Measurements from ENCODE around the gene CD74. TPM values are rescaled to one million over a fixed set of nuclear protein-coding genes. Genes with fewer than 3 reads are reported as not detected.
"Not testable (repeated sequence)": the region's sequence is repeated elsewhere in the genome, so short reads cannot be mapped to it uniquely, and the experiment has no call there.

The CD74 gene
- polyA plus RNA-seq (2013, experiment 1 of 2; ENCODE audit: insufficient read length) = 1.1 TPM
- 5.0 TPM for polyA plus RNA-seq (2013, experiment 2 of 2; ENCODE audit: insufficient read length)

DNA sequence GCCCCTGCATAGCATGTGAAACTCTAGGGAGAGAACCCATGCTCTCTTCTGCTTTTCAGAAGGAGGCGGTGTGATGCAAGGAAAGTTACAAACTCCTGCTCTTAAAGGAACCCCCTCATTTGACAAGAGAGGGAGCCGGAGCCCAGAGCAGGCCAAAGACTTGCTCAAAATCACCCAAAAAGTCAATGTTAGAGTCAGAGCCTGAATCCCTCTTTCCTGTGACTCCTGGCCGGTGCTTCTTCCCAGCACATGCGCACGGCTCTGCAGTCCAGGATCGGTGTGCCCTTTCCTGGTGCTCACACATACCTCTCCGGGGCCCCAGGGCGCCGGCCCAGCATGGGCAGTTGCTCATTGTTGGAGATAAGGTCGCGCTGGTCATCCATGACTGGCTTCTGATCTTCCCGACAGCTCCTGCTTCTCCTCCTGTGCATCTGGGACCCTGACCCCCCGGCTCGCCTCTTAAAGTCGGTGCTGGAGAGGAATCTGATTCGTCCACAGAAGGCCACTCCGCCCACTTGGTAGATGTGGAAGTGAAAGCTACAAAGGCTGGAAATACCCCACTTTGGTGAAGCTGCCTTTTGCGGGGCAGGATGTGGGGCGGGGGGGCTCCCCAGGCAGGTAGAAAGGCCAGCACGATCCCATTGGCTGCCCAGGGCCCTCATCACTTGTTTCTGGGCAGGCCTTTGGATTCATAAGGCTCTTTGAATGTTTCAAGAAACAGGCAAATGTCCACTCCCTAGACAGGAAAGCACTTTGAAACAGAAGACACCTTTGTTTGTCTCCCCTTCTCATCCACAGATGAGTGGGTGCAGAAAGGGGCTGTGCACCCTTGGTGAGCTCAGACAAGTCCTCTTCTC, at the start of gene CD74:
CD74 (minus strand) TSS at position 592 of the 857 bp plus-strand sequence; CDS start at position 431, 161 bp downstream.
- DNase-seq = no peak

DNA sequence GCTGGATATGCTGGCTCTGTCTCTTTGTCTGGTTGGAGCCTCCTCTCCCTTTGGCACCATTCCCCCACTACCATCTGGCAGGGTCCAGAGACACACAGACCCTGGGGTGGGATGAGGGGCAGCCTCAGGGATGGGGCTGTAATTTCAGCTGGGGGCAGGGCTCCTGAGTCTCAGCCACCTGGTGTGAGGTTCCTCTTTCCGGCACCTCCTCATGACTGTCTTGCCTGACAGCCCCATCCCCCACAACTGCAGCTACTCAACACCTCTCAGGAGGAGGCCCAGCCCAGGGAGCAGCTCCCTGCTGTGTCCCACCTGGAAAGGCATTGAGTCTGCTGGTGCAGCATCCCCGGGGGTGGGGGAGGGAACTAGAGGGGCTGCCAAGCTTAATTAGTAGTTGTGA, 48.5 kb upstream of the CD74 start:
- no peak for DNase-seq

DNA sequence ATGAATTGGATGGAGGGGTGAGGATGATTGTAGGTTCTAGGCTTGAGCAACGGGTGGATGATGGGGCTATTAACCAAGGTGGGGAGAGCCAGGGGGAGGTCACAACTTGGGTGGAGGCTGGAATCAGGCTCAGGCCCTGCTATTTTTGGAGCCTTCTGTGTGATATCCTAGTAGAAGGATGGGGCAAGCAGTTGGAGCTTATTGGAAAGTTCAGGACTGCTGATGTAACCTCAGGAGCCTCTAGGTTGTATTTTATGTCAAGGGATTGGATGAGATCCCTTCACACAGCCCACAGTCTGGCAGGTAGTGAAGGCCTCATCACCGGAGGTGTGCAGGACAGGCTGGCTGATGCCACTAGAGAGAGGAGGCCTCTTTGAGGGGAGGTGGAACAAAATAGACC, 48.1 kb upstream of the CD74 start:
- no peak for DNase-seq

DNA sequence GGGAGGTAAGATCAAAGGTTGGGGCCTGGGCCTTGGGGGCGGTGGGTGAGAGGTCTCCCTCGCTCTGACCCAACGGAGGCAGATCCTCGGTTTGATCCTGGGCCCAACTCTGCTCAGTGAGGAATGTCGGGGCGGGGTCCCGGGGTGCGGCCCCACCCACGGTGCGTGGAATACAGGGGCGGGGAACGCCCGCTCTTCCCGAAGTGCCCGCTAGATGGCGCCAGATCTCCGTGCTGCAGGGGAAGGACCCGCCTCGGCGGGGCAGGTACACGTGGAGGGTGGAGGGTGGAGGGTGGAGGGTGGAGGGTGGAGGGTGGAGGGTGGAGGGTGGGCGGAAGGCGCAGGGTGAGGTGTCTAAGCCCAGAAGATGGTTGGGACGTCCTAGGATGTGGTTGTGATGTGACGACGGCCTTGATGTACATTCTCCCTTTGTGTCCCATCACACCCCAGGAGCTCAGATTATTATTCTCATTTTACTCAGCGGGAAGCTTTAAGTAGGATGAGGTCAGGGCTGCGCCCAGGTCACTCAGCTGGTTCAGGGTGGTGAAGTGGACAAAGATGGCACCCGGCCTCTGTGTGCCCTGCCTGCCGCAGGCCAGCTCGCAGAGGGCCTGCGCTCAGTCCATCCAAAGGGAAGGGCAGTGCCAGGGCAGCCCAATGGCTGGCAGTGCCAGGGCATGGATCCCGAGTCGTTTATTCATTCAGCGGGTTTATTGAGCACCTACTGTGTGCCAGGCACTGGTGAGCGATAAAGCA, 46.3 kb upstream of the CD74 start:
- peak; percentile 77 for DNase-seq

DNA sequence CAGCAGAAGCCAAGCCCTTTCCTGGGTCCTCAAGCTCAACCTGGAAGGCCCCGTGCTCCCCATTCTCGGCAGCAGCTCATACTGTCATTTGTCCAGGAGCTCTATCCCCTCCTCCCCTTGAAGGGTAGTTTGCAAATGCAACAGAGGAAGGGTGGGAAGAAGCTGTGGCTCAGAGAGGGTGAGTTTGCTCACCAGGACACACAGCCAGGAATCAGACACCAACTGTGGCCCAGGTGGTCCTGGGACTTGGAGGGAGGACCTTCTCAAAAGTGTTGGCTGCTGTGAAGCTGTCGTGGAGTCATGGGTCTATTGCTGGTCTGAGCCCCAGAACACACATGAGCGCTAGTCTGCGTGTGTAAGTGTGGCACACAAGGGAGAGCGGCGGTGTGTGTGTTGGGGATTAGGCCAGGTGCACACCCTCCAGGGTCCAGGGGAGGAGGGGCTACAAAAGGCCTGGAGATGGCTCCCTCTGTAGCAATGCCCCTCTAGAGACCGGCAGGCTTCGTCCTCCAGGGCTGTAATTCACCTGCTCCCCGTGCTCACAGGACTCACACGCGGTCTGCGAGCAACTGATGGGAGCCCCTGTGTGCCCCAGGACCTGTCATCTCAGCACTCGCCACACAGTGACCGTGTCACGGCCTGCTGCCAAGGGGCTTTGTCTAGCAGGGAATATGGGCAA, 45.0 kb upstream of the CD74 start:
- no peak for DNase-seq

DNA sequence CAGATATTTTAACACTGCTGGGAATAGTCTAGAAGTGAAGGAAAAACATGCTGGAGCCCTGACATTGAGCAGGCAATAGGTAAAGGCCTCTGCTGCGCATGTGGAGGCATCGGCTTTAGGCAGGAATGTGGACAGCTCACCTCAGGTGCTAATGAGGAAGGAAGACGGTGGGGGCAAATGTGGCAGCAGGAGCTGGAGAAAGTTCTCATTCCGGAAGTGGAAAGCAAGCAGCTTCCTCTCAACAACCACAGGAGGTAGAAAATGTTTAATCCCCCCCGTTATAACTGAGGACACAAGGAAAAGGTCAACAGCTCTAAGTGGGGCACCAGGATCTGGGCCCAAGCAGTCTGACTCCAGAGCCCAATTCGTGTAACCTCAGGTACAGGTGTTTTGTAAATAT, 44.4 kb upstream of the CD74 start:
- DNase-seq = no peak

DNA sequence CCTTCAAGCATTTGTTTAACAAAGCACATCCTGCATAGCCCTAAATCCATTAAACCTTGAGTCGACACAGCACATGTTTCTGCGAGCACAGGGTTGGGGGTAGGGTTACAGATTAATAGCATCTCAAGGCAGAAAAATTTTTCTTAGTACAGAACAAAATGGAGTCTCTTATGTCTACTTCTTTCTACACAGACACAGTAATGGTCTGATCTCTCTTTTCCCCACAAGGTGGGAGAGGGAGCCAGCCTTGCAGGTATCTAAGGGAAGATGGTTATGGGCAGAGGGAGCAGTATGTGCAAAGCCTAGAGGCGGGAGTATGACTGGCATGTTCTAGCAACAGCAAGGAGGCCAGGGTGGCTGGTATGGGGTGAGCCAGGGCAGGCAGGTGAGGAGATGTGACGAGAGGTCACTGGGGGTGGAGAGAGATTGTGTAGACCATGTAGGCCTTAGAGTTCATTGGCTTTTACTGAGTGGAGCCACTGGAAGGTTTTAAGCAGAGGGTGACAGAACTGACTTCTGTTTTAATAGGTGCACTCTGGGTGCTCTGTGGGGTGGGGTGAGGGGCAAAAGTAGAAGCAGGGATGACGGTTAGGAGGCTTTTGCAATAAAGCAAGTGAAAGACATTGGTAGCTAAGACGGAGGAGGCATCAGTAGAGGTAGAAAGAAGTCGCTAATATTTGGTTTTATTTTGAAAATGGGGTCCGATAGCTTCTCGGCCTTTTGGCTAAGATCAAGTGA, 42.0 kb upstream of the CD74 start:
- DNase-seq = no peak

DNA sequence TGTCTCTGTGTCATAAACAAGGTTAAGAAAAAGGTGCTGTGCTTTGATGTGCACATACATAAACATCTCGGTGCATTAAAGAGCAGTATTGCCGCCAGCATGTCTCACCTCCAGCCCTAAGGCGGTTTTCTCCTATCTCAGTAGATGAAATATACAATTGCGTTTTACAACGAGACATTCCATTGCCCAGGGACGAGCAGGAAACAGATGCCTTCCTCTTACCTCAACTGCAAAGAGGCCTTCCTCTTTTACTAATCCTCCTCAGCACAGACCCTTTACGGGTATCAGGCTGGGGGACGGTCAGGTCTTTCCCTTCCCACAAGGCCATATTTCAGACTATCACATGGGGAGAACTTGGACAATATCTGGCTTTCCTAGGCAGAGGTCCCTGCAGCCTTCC, 41.3 kb upstream of the CD74 start:
- not testable (repeated sequence) for DNase-seq

DNA sequence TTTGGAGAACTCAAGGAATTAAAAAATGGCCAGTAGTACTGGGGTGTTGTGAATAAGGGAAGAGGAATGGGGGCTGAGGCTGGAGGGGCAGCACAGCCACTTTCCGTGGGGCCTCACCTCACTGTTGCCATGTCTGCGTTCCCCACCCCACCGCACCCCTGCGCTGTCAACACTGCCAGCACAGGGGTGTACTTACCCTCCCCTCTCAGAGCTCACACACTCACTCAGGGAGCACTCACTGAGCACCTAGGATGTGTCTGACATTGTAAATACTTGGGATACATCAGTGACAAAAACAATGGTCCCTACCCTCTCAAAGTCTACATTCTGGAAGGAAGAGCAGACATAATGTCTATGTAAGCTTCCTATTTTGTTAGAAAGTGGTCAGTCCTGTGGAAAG, 40.2 kb upstream of the CD74 start:
- DNase-seq = no peak

DNA sequence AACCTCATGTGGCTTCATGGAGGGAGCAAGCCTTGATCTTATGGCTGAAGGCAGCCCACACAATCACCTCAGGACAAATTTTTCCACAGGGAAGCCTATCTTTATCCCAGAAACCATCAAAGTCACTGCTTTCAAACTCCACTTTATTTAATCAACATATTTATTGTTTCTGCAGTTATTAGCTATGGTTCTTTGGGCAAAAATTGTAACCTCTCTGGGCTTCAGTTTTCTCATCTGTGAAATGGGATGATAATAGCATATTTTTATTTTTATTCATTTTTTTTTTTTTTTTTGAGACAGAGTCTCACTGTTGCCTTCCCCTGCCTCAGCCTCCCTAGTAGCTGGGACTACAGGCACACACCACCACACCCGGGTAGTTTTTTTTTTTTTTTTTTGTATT, 38.9 kb upstream of the CD74 start:
- no peak for DNase-seq

DNA sequence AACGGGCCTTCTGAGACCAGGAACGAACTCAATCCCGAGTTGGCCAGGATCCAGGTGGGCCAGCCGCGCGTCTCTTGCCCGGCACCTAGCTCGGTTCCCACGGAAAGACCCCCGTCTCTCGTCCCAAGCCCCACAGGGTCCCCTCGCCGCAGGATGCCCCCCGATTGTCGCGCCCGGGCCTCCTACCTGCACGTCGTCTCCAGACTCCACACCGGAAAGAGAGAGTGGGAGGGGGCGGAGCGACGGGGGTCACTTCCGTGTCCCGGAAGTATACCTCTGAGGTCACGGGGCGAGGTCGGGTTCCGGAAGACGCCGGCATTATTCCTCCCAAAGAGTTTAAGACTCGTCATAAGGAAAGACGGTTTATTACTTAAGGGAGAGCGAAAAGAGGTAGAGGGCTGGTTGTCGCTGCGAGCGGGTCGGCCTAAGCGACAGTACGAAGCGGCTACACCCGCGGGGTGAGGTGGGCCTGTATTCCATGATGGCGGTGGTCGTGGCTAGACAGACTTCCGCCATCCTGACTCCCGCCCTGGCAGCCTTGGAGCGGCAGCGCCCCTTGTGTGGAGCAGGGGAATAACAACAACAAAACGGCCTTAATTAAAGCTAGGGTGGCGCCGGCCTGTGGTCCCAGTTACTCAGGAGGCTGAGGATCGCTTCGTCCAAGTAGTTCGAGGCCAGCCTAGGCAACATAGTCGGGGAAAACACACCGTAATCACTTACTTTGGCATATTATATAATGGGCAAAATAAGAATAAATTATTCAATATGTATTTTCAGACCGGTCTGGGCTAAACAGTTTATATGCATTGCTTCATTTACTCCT, 37.0 kb upstream of the CD74 start, which contains the start of gene RPS14:
RPS14 (minus strand) TSS at position 223 of the 823 bp plus-strand sequence. CDS start 2,006 bp downstream, outside the sequence.
- DNase-seq = peak; percentile 94

DNA sequence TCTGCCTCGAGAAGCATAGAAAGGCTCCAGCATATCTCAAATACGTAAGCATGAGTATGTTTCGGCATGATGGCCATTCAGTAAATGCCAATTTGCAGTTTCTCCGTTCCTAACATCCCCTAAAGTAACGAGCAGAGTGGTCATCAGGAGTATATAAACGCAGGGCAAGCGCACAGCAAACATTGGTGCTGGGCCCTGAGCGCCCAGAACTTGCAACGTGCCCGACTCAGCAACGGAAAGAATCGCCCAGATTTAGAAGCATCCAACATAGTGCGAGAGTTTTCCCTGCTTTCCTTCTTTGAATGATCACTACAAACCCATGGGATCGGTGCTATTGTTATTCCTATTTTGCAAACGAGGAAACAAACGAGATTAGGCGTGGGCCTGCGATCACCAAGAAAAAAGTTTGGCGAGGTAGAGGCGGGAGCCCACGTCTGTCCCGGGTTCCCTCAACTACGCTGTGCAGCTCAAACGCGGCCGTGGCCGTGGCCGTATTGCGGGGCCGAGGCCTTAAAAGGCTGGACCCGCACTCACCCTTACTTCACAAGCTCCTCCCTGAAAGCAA, 36.3 kb upstream of the CD74 start:
- no peak for DNase-seq

DNA sequence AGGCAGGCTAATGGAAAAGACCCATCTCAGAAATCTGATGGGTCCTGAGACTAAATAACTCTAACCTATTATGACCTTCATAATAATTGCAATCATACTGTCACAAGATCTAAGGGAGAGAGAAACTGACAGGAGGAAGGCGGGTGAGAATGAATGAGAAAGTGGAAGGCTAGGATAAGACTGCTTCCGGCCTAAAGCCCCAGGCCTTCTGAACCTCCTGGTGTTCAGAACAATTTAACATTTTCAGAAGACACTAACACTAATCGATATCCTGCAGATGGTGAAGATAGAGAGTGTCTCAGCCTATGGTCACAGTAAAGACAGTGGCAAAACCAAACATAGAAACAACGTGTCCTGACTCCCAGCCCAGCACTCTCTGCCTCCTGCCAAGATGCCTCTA, 35.6 kb upstream of the CD74 start:
- no peak for DNase-seq

DNA sequence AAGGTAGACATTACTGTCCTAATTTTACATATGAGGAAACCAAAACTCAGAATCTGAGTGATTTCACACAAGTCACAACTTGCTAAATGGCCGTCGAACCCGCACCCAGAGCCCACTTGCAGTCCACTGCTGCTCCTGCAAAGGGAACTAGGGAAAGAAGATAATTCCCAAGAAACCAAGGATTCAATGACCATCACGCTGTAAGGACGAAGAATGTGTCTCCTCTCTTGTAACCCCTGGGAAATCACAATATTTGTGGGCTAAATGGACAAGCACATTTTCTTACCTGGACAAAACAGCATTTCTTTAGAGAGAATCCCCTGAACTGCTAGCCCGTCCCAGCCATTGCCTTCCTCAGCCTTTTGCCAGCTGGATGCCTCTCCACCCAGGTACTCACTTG, 34.5 kb upstream of the CD74 start:
- no peak for DNase-seq

DNA sequence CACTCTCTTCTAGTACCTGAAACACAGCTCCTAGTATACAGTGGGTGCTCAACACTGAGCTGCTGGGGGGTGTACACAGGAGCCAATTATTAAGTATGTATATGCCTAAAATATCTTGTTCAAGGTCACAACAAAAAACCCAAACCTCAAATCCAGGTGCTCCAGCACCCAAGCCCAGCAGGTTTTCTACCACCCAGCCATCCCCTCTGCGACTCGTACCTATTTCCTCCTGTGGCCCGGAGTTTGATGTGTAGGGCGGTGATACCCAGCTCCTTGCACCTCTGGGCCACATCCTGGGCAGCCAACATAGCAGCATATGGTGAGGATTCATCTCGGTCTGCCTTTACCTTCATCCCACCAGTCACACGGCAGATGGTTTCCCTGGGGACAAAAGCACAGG, 33.9 kb upstream of the CD74 start:
- DNase-seq = no peak

DNA sequence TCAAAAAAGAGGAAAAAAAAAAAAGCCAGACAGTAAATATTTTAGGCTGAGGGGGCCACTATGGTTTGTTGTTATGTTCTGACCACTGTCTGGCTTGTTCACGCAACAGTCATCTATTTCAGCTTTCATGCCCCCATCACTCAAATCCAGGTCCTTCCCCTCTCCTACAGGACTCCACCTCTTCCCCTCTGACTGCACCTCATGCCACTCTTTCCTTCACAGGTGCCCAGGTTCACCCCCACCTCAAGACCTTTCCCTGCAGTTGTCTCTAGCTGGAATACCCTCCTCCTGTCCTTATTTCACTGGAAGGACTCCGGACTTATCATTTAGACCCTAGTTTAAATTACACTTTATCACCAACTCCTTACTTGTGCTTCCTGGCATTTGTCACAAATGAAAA, 33.4 kb upstream of the CD74 start:
- DNase-seq = no peak

DNA sequence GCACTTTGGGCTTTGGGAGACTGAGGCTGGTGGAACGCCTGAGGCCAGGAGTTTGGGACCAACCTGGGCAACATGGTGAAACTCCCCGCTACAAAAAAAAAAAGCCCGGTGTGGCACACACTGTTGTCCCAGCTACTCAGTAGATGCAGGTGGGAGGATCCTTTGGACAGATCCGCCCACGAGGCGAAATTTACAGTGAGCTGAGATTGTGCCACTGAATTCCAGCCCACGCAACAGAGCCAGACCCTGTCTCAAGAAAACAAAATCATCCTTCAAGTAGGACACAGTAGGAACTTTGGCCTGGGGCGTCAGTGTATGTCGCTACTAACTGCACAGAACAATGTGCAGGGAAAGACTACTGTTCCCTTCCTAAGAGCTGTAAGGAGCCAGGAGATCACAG, 32.1 kb upstream of the CD74 start:
- no peak for DNase-seq

DNA sequence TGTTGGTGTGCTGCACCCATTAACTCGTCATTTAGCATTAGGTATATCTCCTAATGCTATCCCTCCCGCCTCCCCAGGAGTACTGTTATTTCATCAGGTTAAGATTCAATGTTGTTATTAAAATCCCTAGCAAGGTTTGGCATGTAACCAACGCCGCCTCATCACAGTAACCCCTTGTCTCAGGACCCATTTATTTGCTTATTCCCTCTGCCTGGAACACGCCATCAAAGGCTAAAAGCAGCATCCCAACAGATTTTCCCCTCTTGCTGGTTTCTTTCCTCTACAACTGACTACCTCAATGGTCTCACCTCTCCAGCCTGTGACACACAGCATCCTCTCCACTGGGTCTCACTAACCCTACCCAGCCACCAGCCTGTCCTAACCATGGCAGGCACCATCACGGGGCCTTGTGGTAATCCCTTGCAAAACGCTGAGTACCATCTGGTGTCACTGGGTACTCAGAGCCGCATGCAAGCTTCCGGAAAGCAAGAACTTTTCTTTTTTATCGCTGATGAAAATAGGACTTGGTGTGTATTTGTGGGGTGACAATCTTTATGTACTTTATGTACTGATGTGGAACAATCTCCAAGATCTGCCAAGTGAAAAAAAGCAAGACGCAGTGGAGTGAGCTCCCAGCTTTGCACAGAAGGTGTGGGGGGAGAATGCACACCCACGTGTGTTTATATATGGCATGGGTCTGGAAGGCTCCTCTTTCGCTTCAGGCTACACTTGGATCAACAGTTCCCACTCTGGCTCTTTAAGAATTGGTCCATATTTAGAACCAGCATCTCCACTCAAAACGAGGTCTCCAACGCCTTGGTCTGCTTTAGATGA, 30.7 kb upstream of the CD74 start:
- no peak for DNase-seq

DNA sequence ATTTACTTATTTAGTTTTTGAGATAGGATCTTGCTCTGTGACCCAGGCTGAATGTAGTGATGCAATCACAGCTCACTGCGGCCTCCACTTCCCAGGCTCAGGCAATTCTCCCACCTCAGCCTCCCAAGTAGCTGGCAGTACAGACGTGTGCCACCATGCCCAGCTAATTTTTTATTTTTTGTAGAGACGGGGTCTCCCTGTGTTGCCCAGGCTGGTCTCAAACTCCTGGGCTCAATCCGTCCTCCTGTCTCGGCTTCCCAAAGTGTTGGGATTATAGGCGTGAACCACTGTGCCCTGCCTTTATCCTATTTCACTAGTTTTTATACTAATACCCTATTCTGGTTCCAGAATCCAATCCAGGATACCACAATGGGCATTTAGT, 30.0 kb upstream of the CD74 start:
- DNase-seq = no peak

Data from fibroblast of skin of scalp (primary cell).